NCI-H69 (cell line): ENCODE measurements around the gene RAB6B.
A peak's percentile ranks its signal among the peaks of the same experiment; 100 is the strongest.
"Not testable (repeated sequence)": the region's sequence is repeated elsewhere in the genome, so short reads cannot be mapped to it uniquely, and the experiment has no call there.

Experiments used
- DNase-seq: peaks from one replicate; lab custom pipeline; 2025; lab: John Stamatoyannopoulos, UW

RAB6B gene

DNA sequence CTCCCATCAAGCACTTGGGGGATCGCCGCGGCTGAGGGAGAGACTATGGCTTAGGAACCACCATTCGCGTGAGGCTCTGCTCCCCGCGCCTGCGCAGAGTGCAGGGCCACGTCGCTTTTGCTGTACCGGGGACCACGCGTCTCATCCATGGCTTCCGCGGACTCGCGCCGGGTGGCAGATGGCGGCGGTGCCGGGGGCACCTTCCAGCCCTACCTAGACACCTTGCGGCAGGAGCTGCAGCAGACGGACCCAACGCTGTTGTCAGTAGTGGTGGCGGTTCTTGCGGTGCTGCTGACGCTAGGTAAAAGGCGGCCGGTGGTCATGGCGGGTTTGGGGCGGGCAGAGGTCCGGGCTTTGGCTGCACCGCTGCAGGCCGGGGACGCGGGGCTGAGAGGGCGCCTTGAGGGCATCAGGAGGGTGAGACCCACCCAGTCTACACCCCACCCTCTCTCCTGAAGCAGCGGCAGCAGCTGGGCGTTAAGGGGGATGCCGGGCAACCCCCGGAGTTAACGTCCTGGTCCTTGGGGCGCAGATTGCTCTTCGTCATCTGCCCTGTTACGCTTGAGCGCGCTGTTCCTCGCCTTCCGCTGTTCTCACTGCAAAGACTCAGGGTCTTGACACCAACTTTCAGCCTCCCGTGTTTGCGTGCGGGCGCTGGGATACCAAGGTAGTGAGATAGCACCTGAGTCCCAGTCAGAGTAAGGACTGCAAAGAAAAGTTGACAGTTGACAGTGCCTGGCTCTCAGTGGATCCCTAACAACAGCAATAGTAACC, 89.8 kb downstream of the RAB6B start, which contains the start of gene SRPRB:
Gene SRPRB (plus strand): TSS at position 114 of the 774 bp plus-strand sequence. CDS start 34 bp downstream, at position 148.
- DNase-seq = peak; percentile 91

DNA sequence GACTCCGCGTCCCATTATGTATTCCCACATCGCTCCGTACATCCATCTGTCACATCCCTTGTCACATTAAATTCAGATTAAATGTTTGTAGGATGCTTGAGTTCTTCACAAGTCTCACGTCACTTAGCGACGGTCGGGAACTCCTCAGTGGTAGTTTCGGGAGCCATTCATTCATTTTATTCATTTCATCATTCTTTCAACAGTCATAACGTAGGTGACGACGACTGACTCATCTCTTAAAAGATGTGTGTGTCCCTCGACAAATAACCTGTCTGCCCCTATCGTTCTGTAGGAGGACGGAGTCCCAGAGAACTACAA, 90.3 kb downstream of the RAB6B start:
- no peak for DNase-seq

DNA sequence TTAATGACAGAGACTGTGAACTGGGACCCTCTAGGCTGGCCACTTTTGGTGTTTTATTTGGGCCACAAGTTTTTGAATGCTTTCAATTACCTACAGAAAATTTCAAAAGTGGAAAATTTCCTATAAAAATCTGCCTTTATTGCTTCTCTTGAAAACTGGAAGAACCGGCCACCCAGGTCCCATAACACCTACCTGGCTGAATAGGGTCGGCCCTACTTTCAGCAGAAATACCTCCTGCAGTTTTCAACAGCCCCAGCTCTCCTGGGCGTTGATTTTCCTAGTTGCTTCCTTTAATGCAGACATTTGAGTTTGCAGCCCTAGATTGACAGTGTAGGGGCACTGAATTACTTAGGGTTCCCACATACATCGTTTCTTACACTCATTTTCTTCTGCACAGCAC, 90.8 kb downstream of the RAB6B start:
- DNase-seq = no peak

DNA sequence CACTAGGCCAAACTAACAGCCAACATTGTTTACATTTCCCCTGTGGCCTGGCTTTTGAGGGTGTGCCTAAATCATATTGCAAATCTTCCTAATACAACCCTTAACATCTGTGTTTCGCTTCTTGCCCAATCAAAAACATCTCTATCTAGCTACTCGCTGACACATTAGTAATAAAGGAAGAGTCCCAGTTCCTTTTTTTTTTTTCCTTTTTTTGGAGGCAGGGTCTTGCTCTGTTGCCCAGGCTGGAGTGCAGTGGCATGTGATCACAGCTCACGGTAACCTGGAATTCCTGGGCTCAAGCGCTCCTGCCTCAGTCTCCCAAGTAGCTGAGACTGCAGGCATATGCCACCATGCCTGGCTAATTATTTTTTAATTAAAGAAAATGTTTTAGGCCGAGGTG, 92.2 kb downstream of the RAB6B start:
- no peak for DNase-seq

DNA sequence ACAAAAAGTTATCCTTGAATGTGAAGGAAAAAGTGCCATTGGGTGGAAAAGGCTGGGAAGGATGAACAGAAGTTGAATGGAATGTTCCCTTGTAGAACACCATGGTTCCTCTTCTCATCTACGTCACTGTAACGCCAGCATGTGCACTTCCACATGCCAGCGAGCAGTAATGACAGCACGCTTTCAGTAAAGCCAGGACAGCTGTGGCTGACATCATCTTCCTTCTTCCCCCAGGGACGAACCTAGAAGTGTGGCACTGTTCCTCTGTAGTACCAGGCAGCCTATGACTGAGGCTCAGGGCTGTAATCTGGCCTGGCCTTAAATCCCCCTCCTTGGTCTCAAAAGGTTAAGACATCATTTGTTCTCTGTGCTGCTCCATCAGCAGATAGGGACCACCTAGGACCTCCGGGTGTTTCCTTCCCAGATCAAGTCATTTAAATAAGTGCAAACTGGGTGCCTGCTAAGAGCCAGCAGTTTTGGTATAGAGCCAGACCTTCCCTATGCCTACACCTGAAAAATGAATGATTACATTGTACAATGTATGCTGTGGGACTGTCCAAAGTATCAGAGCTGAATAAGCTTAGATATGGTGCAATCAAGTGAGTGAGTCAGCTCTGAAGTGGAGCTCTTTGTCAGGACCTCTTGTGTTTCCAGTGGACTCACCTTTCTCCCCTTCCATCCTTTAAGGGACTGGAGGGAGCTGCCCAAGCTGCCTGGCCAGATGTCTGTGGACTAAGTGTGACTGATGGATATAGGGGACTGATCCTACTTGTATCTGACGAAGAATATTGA, 95.7 kb downstream of the RAB6B start:
- DNase-seq = peak; percentile 2

DNA sequence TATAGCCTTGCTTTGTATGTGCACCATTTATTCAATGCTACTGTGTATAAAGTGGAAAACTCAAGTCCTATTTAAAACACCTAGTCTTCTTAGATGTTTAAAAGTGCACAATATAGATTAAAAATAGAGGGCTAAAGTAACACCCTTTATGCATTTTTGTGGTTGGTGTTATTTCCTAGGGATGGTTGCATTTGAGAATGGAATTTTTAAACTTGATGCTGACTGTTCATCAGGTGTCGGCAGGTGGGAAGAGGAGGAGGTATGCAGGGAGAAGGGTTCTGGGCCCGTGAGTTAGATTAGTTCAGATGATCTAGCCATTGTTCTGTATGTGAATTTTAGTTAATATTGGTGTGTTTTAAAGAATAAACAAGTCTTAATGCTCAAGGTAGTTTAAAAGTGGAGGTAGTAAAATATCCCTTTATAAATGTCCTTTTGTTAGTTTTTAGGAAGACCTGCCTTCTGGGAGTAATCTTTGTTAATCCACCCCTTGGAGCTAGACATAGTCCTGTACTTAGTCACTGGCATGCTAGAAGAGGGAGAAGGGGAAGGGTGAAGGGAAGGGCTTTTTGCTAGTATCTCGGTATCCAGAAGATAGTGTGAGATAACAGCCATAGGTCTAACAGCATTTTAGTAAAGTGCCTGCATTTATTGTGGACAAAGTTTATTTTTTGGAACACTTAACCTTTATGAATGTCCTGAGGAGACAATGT, 98.1 kb downstream of the RAB6B start:
- no peak for DNase-seq

DNA sequence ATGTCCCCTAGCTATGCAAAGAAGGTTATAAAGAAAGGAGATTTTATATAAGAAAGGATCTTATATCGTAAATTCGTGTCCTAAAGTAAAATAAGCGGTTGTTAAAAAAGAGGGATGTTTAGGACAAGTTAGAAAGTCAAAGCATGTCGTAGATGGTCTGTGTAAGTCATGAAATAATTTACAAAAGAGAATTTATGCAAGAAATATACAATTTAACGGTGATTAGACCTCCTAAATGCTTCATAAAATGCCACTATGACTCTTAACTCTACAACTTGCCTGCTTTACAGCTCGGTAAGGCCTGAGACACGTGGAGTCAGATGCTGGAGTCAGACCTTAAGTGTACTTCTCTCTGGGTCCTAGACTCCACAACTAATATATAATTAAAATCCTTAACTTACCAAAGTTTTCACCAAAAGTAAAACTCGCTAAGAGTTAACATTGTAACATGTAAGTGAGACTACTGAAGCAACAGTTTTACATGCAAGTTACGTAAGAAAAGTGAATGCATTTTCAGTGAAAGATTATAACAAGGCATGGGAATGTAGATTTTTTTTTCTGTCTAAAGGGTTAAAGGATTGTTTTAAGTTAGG, 103.4 kb downstream of the RAB6B start:
- DNase-seq = peak; percentile 3

DNA sequence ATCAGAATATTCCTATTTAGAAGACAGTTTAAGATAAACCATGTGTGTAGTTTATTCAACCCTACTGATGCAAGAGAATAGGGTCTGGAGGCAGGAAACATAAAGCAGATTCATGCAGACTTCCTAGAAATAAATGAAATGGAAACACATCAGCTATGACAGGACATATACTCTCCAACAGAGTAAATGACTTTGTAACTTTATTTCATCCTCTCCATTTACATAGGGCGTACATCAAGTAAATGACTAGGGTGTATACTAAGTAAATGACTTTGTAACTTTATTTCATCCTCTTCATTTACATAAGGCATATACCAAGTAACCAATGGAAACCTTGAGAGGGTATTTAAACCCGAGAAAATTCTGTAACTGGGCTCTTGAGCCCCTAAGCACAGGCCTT, 107.7 kb downstream of the RAB6B start:
- DNase-seq = no peak

DNA sequence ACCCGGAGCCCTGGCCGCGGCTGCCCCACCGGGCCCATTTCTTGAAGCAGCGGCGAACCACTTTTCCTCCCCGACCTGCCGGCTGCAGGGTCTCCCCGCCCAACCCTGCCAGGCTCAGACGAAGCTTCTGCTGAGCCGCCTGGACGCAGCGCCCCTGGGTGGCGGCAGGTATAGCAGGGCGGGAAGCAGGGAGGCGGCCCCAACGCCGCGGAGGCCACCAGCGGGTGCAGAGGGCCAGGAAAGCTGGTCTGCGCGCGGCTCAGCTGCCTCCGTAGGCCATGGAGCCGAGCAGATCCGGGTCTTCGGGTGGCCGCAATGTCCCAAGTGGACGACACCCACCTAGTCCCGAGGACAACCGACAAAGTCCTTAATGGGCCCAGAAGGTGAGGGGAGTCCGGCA, 111.9 kb downstream of the RAB6B start:
- DNase-seq = no peak

DNA sequence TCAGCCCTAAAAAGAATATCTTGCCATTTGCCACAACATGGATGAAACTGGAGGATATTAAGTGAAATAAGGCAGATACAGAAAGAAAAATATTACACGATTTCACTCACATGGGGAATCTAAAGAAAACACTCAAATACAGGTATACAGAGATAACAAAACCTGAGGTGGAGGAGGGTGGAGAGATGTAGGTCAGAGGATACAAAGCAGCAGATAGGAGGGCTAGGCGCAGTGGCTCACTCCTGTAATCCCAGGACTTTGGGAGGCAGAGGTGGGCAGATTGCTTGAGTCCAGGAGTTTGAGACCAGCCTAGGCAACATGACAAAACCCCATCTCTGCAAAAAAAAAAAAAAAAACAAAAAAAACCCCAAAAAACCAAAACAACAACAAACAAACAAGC, 113.2 kb downstream of the RAB6B start:
- DNase-seq = no peak

DNA sequence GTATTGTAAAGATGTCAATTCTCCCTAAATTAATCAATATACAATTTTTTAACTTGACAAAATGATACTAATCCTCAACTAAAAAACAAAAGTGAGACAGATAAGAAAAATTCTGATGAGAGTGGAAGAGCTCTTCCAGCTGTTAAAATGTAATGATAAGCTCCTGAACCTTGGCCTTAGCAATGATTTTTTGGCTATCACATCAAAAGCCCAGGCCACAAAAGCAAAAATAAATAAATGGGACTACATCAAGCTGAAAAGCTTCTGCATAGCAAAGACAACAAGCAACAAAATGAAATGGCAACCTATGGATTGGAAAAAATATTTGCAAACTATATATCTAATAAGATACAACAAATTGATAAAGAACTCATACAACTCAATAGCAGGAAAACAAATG, 114.1 kb downstream of the RAB6B start:
- DNase-seq = no peak

DNA sequence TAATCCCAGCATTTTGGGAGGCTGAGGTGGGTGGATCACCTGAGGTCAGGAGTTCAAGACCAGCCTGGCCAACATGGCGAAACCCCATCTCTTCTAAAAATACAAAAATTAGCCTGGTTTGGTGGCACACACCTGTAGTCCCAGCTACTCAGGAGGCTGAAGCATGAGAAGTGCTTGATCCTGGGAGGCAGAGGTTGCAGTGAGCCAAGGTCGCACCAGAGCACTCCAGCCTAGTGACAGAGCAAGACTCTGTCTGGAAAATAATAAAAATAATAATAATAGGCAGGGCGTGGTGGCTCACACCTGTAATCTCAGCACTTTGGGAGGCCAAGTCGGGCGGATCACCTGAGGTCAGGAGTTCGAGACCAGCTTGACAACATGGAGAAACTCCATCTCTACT, 114.9 kb downstream of the RAB6B start:
- not testable (repeated sequence) for DNase-seq

DNA sequence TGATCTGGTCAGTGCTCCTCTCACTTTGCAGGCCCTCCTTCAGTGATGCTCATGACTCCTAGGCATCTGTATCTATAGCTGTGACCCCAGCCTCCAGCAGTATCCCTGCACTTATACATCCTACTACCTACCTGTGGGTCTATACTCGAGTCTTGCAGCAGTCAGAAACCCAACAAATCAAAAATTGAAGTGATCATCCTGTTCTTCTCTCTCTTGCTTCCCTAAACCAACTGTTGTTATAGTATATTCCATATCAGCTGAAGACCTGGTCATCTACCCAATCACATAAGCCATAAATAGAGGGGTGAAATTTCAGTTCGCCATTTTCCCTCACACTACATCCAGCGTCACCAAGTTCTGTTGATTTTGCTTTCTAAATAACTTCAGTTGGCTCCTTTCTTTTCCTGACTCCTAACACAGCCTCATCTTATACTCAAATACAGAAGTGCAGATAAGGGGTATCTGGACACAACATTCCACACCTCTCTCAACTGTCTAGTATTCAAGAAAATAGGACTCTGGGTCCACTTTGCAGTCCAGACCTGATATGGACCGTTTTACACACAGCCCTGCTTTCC, 116.0 kb downstream of the RAB6B start:
- DNase-seq = no peak

DNA sequence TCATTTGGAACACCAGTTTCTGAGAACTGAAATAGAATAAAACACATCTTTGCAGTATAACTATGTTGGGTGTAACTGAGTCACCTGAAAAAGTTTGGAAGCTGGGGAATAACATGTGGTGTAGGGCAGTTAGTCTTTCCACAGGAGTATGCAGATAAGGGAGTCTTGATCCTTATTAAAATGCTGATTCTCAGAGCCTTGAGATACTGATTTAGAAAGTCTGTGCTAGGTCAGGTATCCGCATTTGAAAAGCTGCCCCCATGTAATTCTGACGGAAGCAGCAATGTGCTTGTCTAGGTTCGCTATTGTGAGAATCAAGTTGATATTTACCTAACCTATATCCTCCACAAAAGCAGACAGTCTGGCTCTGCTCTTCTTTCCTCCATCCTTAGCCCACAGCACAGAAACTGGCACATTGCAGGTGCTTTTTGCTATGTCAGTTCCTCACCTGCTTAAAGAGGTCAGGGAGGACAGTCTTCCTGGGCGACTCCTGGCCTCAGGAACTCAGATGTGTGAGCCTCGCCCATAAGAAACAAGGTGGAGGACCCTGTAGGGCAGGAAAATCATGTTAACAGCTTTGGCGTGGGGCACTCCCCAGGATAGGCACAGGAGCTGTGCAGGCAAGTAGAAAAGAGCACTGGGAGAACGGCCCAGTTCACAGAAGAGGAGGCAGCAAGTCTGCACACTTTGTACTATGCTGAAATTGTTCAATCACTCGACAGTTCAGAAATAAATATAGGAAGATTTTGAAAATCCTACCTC, 117.7 kb downstream of the RAB6B start:
- DNase-seq = no peak

DNA sequence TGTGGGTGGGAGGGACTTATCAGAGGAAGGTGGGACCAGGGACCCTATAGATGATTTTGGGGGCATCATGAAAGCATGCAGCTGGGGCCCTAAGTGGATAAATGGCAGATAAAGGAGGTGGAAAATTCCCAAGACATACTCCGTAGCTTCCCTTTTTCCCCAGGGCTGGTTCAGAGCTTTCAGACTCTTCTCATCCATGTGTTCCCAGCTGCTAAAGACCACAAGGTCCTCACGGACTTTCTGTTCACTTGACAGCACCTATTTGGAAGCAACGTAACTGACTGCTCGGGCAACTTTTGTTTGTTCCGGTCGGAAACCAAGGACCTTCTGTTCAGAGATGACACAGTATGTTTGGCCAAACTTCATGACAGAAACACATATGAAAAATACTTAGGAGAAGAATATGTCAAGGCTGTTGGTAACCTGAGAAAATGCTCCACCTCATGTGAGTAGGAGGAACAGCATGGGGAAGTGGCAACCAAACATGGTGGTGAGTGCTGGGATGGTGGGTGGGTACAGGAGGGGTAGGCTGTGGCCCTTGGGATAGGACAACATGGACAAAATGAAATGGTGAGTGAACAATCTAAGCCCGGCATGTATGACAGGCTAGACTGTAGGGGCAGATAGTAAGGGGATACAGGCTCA, 118.8 kb downstream of the RAB6B start:
- DNase-seq = no peak

DNA sequence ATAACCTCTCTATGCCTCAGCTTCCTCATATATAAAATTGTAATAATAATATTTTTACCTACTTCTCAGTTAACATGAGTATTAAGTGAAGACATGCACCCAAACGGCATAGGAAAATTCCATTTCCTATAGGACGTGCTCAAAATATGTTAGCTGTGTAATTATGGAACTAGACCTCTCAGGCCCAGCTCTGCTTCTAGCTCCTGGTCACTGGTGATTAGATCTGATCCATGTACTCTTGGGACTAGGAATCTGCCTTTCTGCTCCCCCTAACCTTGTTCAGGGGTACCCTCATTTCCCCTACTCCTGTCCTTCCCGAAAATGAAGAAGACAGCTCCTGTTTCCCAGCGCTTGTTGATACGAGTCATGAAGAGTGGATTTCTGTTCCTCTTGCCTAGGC, 119.8 kb downstream of the RAB6B start:
- DNase-seq = no peak

DNA sequence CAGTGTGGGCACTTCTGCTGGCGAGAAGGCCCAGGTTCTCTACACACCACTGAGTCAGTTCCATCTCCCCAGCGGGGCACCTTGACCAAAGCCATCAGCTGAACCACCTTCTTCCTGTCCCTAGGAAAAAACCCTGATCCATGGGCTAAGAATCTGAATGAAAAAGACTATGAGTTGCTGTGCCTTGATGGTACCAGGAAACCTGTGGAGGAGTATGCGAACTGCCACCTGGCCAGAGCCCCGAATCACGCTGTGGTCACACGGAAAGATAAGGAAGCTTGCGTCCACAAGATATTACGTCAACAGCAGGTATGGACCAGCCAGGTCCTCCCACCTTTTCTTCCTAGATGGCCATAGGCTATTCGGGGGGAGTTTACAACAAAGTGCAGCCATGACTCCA, 120.4 kb downstream of the RAB6B start:
- DNase-seq = no peak
